ENCODE results near the gene CEMIP2. TPM values are rescaled to one million over a fixed set of nuclear protein-coding genes. Genes with fewer than 3 reads are reported as not detected.

CEMIP2 gene
- total RNA-seq, 3 donors from 2014 or later: 63.6 to 124 (median 99.3) TPM

DNA sequence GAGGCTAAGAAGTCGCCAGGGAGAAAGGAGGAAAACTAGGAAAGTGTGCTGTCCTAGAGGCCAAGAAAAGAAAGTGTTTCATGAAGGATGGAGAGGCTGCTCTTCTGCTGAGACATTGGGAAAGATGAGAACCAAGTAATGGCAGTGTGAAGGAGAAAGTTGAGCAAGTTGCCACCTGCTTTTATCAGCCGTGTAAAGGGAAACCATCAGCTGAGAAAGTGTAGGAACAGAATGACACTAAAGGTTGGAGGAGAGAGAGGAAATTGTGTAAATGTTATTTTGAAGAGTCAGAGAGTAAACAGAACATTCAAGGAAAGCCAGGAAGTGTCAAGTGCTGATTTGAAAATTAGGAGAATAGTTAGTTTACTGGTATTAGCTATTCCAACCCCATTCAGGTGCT lies 125.0 kb downstream of the CEMIP2 start:
- intact Hi-C loops (cut with DNase I, micrococcal nuclease): no loop called here
- Histone ChIP-seq H3K4me3 (no peak overlapping the region), H3K4me1 (ENCODE audit: low read depth) (peaks cover 6% of the 10 kb centered on the region), H3K36me3 (ENCODE audit: low read depth) (no peaks in the 10 kb centered on the region), H3K9me3 (no peaks in the 10 kb centered on the region)
- ATAC-seq (no peak), DNase-seq (no peak)
- TF ChIP-seq, protein P1, sequence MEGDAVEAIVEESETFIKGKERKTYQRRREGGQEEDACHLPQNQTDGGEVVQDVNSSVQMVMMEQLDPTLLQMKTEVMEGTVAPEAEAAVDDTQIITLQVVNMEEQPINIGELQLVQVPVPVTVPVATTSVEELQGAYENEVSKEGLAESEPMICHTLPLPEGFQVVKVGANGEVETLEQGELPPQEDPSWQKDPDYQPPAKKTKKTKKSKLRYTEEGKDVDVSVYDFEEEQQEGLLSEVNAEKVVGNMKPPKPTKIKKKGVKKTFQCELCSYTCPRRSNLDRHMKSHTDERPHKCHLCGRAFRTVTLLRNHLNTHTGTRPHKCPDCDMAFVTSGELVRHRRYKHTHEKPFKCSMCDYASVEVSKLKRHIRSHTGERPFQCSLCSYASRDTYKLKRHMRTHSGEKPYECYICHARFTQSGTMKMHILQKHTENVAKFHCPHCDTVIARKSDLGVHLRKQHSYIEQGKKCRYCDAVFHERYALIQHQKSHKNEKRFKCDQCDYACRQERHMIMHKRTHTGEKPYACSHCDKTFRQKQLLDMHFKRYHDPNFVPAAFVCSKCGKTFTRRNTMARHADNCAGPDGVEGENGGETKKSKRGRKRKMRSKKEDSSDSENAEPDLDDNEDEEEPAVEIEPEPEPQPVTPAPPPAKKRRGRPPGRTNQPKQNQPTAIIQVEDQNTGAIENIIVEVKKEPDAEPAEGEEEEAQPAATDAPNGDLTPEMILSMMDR (IDR thresholded peaks at IDR 0.05): no peak

DNA sequence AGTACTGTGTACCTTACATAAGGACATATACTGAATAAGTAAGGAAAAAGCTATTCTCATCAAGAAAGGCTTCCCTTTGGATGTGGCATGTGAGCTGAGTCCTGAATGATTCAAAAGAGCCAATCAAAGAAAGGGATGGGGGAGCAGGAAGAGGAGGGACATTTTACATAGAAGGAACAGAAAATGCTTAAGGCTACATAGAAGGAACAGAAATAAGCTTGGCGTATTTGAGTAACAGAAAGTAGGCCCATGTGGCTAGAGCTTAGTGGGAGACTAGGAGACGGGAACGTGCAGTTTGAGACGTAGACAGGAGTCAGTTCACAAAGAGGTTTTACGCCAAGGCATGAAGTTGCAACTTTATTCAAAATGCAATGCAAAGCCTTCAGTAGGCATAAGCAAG lies 126.3 kb downstream of the CEMIP2 start:
- TF ChIP-seq, protein P1 (IDR thresholded peaks at IDR 0.05): no peak
- intact Hi-C loops (cut with DNase I, micrococcal nuclease): no loop called here
- DNase-seq: no peak

DNA sequence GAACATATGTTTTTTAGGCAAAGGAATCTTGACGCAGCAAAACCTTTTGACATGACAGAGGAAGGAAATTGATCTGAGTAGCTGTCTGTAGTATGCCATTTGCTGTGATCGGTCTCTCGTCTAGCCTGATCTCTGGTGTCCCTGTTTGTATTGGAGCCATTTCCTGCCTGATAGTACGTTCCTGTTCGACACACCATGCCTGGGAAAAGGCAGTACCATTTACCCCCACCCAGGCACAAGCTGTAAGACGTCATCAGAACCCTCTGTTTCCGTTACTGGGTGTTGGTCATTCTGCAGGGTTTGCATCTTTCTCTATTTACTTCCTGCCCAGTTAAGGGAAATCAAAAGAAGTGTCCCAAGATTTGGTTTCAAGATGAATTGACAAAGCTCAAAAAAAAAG lies 129.7 kb downstream of the CEMIP2 start:
- Histone ChIP-seq H3K4me3 (no peak overlapping the region), H3K36me3 (ENCODE audit: low read depth) (no peaks in the 10 kb centered on the region), H3K9me3 (no peaks in the 10 kb centered on the region), H3K4me1 (ENCODE audit: low read depth) (no peaks in the 10 kb centered on the region)
- intact Hi-C loops (cut with DNase I, micrococcal nuclease): no loop called here
- ATAC-seq: peak; percentile 64
- peak in 1 of 3 donors; percentile 27 for DNase-seq
- TF ChIP-seq, protein P1 (IDR thresholded peaks at IDR 0.05): no peak

More for the DNA sequence above, 126.3 kb downstream of the CEMIP2 start:
- Histone ChIP-seq H3K36me3 (ENCODE audit: low read depth) (no peaks in the 10 kb centered on the region), H3K4me1 (ENCODE audit: low read depth) (peaks cover 3% of the 10 kb centered on the region), H3K9me3 (no peaks in the 10 kb centered on the region), H3K4me3 (no peak overlapping the region)
- no peak for ATAC-seq

DNA sequence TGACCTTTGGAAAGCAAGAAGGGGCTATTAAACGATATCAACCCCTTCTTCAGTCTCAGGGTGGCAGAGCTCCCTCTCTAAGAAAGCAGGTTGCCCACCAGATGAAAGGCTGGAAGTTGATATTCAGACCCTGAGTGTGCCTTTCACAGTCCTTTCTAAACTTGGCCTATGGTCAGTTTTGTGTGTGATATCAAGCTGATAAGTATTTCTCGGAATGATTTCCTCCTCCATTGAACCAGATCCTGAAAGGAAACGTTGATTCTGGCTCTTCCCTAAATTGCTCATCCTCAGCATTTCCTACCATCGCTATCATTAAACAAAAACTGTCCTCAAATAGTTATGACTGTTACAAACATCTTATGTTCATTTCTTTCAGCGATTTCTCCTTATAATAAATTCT lies 130.4 kb downstream of the CEMIP2 start:
- ATAC-seq: no peak
- no peaks in the 10 kb centered on the region for H3K36me3 ChIP-seq (ENCODE audit: low read depth)
- intact Hi-C loops (cut with DNase I, micrococcal nuclease): no loop called here

DNA sequence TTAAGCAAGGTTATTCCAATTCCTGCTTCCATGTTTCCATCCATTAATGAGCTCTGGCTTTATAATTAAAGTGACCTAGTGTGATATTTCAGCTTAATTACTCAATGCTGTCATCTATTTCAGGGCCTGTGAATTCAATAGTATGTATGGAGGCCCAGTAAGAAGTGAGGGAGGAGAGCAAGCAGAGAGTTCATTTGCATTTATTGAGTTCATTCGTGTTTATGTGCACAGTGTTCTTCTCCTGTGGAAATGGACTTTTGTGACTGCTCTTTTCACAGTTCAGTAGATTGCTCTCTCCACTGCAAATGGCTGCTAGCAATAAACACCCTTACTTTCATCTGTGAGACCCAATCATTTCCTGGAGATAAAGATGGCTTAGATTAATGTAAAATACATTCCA lies 130.9 kb downstream of the CEMIP2 start:
- TF ChIP-seq, protein P1 (IDR thresholded peaks at IDR 0.05): no peak
- ATAC-seq (peak; percentile 23), DNase-seq (no peak)
- no peak overlapping the region for H3K4me3 ChIP-seq
- H3K4me1 ChIP-seq (ENCODE audit: low read depth): no peaks in the 10 kb centered on the region
- intact Hi-C loops (cut with DNase I, micrococcal nuclease): no loop called here
- H3K9me3 ChIP-seq: no peaks in the 10 kb centered on the region
- H3K36me3 ChIP-seq (ENCODE audit: low read depth): no peaks in the 10 kb centered on the region

More for the DNA sequence above, 130.4 kb downstream of the CEMIP2 start:
- TF ChIP-seq, protein P1 (IDR thresholded peaks at IDR 0.05): no peak
- no peaks in the 10 kb centered on the region for H3K4me1 ChIP-seq (ENCODE audit: low read depth)
- DNase-seq: no peak
- no peaks in the 10 kb centered on the region for H3K9me3 ChIP-seq
- H3K4me3 ChIP-seq: no peak overlapping the region
